DOHH2 (cell line): ENCODE measurements around the gene PLB1.

ENCODE experiments used
- EZH2phosphoT487 ChIP-seq: fragments of 200-600 bp; sonication (generic); IDR thresholded peaks from 2 replicates; pipeline ENCODE4 v1.6.1; 2017; ENCODE audit warnings: borderline replicate concordance, mild to moderate bottlenecking, antibody characterized with exemption, low read length, moderate library complexity, mixed read lengths
- TF ChIP-seq, protein P1 (sequence below): fragments of 200-600 bp; sonication (generic); IDR thresholded peaks from one replicate; pipeline ENCODE4 v1.5.1; 2014; ENCODE audit warnings: antibody characterized with exemption, mild to moderate bottlenecking, low read depth, low read length; ENCODE audit not compliant: poor library complexity, severe bottlenecking

DNA sequence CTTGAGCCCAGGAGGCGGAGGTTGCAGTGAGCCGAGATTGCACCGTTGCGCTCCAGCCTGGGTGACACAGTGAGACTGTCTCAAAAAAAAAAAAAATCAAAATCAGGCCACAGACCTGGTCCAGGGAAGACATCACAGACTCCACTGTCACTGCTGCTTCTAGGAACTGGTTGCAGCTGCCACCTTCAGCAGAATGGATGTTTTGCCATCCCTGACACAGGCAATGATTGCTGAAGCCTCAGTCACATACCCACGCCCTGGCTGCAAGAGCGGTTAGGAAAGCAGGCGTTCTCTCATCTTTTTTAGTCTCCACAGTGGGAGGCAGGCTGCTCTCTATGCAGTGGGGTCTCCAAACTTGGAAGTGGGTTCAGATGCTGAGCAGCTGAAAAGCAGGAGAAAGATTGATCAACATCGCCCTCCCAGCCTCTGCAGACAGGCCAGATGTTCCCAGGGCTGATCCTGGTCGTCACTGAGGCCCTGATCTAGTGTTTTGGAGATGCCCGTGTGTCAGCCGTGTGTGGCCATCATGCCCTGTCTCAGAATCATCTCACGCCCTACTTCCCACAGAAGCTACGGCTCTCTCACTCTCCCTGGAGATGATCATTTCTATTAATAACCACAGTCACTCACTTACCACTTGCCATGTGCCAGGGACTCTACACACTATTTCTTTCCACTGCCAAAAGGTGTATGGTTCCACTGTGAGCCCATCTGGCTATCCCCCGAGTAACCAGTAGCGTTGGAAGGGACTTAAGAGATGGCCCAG is 91.8 kb downstream of the PLB1 start:
- TF ChIP-seq, protein P1, sequence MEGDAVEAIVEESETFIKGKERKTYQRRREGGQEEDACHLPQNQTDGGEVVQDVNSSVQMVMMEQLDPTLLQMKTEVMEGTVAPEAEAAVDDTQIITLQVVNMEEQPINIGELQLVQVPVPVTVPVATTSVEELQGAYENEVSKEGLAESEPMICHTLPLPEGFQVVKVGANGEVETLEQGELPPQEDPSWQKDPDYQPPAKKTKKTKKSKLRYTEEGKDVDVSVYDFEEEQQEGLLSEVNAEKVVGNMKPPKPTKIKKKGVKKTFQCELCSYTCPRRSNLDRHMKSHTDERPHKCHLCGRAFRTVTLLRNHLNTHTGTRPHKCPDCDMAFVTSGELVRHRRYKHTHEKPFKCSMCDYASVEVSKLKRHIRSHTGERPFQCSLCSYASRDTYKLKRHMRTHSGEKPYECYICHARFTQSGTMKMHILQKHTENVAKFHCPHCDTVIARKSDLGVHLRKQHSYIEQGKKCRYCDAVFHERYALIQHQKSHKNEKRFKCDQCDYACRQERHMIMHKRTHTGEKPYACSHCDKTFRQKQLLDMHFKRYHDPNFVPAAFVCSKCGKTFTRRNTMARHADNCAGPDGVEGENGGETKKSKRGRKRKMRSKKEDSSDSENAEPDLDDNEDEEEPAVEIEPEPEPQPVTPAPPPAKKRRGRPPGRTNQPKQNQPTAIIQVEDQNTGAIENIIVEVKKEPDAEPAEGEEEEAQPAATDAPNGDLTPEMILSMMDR: no peak
- no peak for TF ChIP-seq EZH2phosphoT487
